Femur (tissue), 1 donor: ENCODE measurements around the gene COL6A2.
"Not testable (repeated sequence)": the region's sequence is repeated elsewhere in the genome, so short reads cannot be mapped to it uniquely, and the experiment has no call there.

ENCODE experiments used
- DNase-seq: peaks from one replicate; pipeline ENCODE4 v3.0.0-alpha.2; 2017

The COL6A2 gene

GRCh38 chr21:46094401-46095082 is 3.4 kb upstream of the COL6A2 start:
- no peak for DNase-seq

- DNase-seq: peak; percentile 37
Measured at GRCh38 chr21:46095083-46095719, 2.7 kb upstream of the COL6A2 start.

DNA sequence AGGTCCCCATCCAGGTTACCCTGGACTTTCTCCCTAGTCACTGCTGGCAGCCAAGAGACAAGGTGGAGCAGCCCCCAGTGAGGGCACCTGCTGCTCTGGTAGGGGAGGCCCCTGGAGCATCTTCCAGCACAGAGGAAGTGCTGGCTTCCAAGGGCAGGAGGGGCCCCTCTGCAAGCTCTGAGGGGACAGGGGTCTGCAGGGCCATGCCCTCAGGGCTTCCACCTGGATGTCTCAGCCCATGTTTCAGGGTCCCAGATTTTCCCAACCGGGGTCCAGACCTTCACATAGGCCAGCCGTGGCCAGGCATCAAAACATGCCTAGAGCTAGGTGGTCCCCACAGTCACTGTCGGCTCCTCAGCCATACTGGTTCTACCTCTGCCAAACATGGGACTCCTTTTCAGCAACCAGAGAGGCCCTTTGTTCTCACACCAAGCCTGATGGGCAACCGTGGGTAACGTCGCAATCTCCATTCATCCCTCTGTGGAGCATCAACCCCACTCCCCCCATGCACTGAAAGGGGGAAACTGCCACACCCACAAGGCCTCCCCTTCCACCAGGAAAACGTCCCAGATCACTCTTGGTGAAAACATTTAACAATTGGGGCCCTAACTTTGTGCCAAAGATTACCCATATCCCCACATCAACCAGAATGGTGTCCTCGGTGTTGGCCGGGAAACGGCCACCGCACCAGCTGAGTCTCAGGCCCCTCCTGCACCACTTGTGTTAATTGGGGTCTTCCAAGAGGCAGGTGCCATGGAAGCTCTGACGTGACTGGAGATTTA is 1.9 kb upstream of the COL6A2 start:
- no peak for DNase-seq

GRCh38 chr21:46096596-46097335 is 1.1 kb upstream of the COL6A2 start:
- peak; percentile 40 for DNase-seq

GRCh38 chr21:46098303-46099141 is 610 bp downstream of the COL6A2 start:
- peak; percentile 52 for DNase-seq

DNA sequence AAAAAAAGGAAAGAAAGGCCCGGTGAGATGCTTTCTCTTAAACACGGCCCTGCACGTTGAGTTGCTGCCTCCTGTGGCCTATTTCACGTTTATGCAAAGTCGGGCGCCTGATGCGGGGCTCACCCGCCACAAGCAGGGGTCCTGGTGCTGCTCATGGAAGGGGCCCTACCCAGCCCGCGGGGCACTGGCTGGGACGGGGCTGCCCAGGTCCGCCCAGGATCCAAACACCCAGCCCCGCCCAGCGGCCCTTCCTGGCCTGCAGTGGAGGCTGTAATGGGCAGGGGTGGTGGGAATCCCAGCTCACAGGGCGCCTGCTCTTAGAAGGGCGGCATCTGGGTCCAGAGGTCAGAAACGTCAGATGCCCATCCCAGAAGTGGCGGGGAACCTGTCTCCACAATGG is 1.6 kb downstream of the COL6A2 start:
- peak; percentile 48 for DNase-seq

- DNase-seq: no peak
Measured at GRCh38 chr21:46100020-46100419, 2.1 kb downstream of the COL6A2 start.

DNA sequence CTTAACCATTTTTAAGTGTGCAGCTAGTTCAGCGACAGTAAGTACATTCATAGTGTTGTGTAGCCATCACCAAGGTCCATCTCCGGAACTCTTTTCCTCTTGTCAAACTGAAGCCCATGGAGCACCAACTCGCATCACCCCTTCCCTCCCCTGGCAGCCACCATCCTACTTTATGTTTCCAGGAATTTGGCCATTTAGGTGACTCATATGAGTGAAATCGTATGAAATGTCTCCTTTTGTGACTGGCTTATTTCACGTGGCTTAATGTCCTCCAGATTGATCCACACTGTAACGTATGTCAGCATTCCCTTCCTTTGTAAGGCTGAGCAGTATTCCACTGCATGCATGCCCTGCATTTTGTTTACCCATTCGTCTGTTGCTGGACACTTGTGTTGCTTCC is 2.5 kb downstream of the COL6A2 start:
- peak; percentile 20 for DNase-seq

DNA sequence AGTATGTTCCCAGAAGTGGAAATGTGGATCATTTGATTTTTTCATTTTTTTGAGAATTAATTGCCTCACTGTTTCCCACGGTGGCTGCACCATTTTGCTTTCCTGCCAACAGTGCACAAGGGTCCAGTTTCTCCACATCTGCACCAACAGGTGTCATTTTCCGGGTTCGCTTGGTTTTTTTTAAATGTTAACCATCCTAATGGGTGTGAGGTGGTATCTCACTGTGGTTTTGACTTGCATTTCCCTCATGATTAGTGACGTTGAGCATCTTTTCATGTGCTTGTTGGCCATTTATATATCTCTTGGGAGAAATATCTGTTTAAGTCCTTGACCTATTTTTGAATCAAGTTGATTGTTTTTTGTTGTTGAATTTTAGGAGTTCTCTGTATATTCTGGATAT is 3.0 kb downstream of the COL6A2 start:
- DNase-seq: no peak

GRCh38 chr21:46104104-46104503 is 6.2 kb downstream of the COL6A2 start:
- no peak for DNase-seq

- DNase-seq: not testable (repeated sequence)
Measured at GRCh38 chr21:46107376-46107775, 9.5 kb downstream of the COL6A2 start.

GRCh38 chr21:46108827-46109312 is 11.0 kb downstream of the COL6A2 start:
- no peak for DNase-seq

GRCh38 chr21:46109313-46110221 is 11.7 kb downstream of the COL6A2 start:
- no peak for DNase-seq

- DNase-seq: peak; percentile 36
Measured at GRCh38 chr21:46110499-46111192, 12.7 kb downstream of the COL6A2 start.

GRCh38 chr21:46111193-46111571 is 13.3 kb downstream of the COL6A2 start:
- peak; percentile 20 for DNase-seq

DNA sequence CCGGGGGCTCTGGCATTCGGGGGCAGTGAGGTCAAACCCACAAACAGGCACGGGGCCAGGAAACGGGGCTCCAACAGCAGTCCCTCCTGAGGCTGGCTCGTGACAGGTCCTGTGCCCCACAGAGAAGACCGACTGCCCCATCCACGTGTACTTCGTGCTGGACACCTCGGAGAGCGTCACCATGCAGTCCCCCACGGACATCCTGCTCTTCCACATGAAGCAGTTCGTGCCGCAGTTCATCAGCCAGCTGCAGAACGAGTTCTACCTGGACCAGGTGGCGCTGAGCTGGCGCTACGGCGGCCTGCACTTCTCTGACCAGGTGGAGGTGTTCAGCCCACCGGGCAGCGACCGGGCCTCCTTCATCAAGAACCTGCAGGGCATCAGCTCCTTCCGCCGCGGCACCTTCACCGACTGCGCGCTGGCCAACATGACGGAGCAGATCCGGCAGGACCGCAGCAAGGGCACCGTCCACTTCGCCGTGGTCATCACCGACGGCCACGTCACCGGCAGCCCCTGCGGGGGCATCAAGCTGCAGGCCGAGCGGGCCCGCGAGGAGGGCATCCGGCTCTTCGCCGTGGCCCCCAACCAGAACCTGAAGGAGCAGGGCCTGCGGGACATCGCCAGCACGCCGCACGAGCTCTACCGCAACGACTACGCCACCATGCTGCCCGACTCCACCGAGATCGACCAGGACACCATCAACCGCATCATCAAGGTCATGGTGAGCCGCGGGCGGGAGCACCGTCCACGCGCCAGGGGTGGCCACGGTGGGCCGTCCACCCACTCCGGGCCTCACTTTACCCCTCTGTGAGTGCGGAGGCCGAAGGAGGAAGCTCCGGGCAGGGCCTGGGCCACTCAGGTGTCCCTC is 14.2 kb downstream of the COL6A2 start:
- DNase-seq: peak; percentile 18

GRCh38 chr21:46112725-46113215 is 14.9 kb downstream of the COL6A2 start:
- no peak for DNase-seq

DNA sequence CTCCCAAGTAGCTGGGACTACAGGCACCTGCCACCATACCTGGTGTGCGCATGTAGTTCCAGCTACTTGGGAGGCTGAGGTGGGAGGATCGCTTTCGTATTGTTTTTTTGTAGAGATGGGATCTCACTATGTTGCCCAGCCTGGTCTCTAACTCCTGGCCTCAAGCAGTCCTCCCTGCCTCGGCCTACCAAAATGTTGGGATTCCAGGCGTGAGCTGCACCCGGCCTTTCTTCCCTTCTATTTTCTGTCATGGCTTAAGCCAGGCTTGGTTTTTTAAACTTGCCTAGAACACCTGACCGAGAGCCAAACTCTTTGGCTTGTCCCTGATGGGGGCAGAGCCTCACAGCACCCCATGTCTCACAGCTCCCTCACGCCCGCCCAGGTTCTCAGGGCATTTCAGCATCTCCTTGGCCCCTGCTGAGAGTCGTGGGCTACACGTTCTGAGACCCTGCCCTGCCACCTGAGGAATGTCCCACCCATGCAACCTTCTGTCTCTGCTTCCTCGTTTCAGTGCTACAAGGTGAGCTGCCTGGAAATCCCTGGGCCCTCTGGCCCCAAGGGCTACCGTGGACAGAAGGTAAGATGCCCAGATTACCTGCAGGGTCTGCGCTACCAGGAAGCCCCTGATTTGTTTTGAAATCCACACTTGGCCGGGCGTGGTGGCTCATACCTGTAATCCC is 15.7 kb downstream of the COL6A2 start:
- DNase-seq: no peak

DNA sequence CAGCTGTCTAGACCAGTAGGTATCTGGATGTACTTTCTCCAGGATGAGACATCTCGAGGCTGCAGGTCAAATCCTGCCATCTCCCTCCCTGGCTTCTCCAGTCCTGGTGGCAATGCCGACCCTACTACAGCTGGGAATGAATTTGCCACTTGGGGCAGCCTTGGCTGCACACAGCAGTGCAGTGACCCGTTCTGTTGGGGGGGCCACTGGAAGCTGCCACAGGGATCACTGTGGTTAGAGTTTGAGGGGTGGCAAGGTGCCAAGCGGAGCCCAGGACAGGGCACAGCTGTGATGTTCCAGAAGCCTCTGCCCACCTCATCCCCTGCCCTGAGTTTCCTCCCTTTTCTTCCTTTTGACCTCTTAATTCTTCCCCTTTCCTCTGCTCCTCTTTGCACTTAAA is 17.1 kb downstream of the COL6A2 start:
- no peak for DNase-seq
